Panc1 (cell line): ENCODE results near the gene PTCD2. TPM values are rescaled to one million over a fixed set of nuclear protein-coding genes. Genes with fewer than 3 reads are reported as not detected.

ENCODE experiments used
- ATAC-seq: fragments of 200-7000 bp; cut with Tn5 transposase; 2 replicates; pipeline ENCODE4 v1.9.1; 2020; ENCODE audit warnings: mild to moderate bottlenecking, moderate library complexity
- BruUV-seq: library from RNA; stranded (reverse); fragments of 400-500 nt; replicated peaks from 2 replicates; lab custom pipeline; 2021; lab: Mats Ljungman, UMichigan
- CTCF ChIA-PET: fragments of 300-600 bp; sonication (Branson Sonifier 250); formaldehyde crosslinking; loops from one replicate; lab custom pipeline; 2022; ENCODE audit warnings: antibody characterized with exemption; lab: Charles Lee
- POLR2A ChIA-PET: fragments of 300-600 bp; sonication (Branson Sonifier 250); formaldehyde crosslinking; loops from one replicate; lab custom pipeline; 2022; ENCODE audit warnings: antibody characterized with exemption; lab: Charles Lee
- DNase-seq: peaks from one replicate; pipeline ENCODE4 v3.0.0-alpha.2; 2010; ENCODE audit warnings: low read depth, low spot score
- H3K27ac ChIP-seq: 2 replicates; pipeline ENCODE4 v1.5.1; 2011; ENCODE audit warnings: mild to moderate bottlenecking, low read length, inconsistent platforms
- H3K27me3 ChIP-seq: fragments of 200-500 bp; sonication (Bioruptor generic); 2 replicates; pipeline ENCODE4 v1.6.0; 2014; ENCODE audit warnings: low read length, inconsistent platforms; ENCODE audit not compliant: control insufficient read depth, insufficient read depth
- H3K36me3 ChIP-seq: fragments of 200-500 bp; sonication (Bioruptor generic); 2 replicates; pipeline ENCODE4 v1.5.1; 2014; ENCODE audit warnings: inconsistent platforms, mild to moderate bottlenecking, low read length, moderate library complexity; ENCODE audit not compliant: control insufficient read depth, insufficient read depth
- H3K4me1 ChIP-seq: 2 replicates; pipeline ENCODE4 v1.5.1; 2011; ENCODE audit warnings: inconsistent platforms, mild to moderate bottlenecking, low read length, moderate library complexity; ENCODE audit not compliant: control insufficient read depth, insufficient read depth
- H3K4me3 ChIP-seq, 2 experiments: 2 replicates each; pipeline ENCODE4 v1.5.1; 2011 to 2012; ENCODE audit warnings: low read depth in 2 of 2, low read length in 2 of 2, mild to moderate bottlenecking in 2 of 2, inconsistent platforms in 1 of 2, moderate library complexity in 1 of 2
- H3K9me3 ChIP-seq: fragments of 200-500 bp; sonication (Bioruptor generic); 2 replicates; pipeline ENCODE4 v1.5.1; 2014; ENCODE audit warnings: low read depth, mild to moderate bottlenecking, inconsistent platforms, low read length, moderate library complexity; ENCODE audit not compliant: control insufficient read depth, insufficient read depth
- POLR2AphosphoS5 ChIP-seq: IDR thresholded peaks from 2 replicates; pipeline ENCODE4 v1.6.1; 2012; ENCODE audit warnings: mild to moderate bottlenecking, low read depth, low read length, moderate library complexity
- SIN3A ChIP-seq: IDR thresholded peaks from 2 replicates; pipeline ENCODE4 v1.6.1; 2012; ENCODE audit warnings: low read depth, mild to moderate bottlenecking, low read length, moderate library complexity, borderline replicate concordance; ENCODE audit not compliant: insufficient read depth
- TCF7L2 ChIP-seq: IDR thresholded peaks from 2 replicates; pipeline ENCODE4 v1.6.1; 2011; ENCODE audit warnings: mild to moderate bottlenecking, low read depth, low read length, inconsistent platforms
- in situ Hi-C: cut with HindIII; loops from 2 replicates; pipeline ENCODE4 v1.10.0; 2016; ENCODE audit warnings: low sequenced_read_pairs, low pct_unique_long_range_greater_than_20kb
- intact Hi-C: fragments of 100-400 bp; cut with micrococcal nuclease; formaldehyde crosslinking; loops from one replicate; pipeline ENCODE4 v1.10.0; 2022; ENCODE audit not compliant: unreplicated experiment
- total RNA-seq: library from RNA; stranded (reverse); gene quantifications from one replicate; pipeline ENCODE4 v1.2.1, GENCODE V29; 2021; ENCODE audit not compliant: unreplicated experiment
- TF ChIP-seq, protein P1 (sequence below): fragments of 450-650 bp; IDR thresholded peaks from 2 replicates; pipeline ENCODE4 v1.5.1; 2017; ENCODE audit warnings: mild to moderate bottlenecking
- TF ChIP-seq, protein P2 (sequence below), 2 experiments: IDR thresholded peaks; 2 replicates each; pipeline ENCODE4 v1.6.1; 2011 to 2012; ENCODE audit warnings: low read depth in 2 of 2, control low read depth in 1 of 2, low read length in 1 of 2, mild to moderate bottlenecking in 1 of 2, moderate library complexity in 1 of 2; ENCODE audit not compliant: insufficient read depth in 1 of 2

Gene PTCD2
- total RNA-seq, 1 experiment from 2014 or later, result 13.0 TPM

DNA sequence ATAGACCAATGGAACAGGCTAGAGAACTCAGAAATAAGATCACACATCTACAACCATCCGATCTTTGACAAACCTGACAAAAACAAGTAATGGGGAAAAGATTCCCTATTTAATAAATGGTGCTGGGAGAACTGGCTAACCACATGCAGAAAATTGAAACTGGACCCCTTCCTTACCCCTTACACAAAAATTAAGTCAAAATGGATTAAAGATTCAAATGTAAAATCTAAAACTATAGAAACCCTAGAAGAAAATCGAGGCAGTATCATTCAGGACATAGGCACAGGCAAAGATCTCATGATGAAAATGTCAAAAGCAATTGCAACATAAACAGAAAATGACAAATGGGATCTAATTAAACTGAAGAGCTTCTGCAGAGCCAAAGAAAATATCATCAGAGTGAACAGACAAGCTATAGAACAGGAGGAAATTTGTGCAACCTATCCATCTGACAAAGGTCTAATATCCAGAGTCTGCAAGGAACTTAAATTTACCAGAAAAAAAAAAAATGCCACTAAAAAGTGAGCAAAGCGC lies 43.9 kb upstream of the PTCD2 start:
- H3K36me3 ChIP-seq, result 0 out of 2 replicates have a peak, but pooled peaks cover 2% of the 10 kb centered on the region
- BruUV-seq, result no TSS peak
- no peak overlapping the region for H3K4me3 ChIP-seq
- DNase-seq (no peak), ATAC-seq (no peak)
- no peaks in the 10 kb centered on the region for H3K27me3 ChIP-seq
- in situ Hi-C loops (no loop called here), intact Hi-C loops (loop anchor here (10.0 kb wide), 1 partner anchor 141 kb away; no protein-coding TSS in a partner anchor)
- peaks cover 4% of the 10 kb centered on the region; the same call in 1 of the 2 replicates for H3K4me1 ChIP-seq
- no peak overlapping the region for H3K27ac ChIP-seq
- no peak for TF ChIP-seq POLR2AphosphoS5
- TF ChIP-seq, protein P1, sequence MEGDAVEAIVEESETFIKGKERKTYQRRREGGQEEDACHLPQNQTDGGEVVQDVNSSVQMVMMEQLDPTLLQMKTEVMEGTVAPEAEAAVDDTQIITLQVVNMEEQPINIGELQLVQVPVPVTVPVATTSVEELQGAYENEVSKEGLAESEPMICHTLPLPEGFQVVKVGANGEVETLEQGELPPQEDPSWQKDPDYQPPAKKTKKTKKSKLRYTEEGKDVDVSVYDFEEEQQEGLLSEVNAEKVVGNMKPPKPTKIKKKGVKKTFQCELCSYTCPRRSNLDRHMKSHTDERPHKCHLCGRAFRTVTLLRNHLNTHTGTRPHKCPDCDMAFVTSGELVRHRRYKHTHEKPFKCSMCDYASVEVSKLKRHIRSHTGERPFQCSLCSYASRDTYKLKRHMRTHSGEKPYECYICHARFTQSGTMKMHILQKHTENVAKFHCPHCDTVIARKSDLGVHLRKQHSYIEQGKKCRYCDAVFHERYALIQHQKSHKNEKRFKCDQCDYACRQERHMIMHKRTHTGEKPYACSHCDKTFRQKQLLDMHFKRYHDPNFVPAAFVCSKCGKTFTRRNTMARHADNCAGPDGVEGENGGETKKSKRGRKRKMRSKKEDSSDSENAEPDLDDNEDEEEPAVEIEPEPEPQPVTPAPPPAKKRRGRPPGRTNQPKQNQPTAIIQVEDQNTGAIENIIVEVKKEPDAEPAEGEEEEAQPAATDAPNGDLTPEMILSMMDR, result no peak
- no peak for TF ChIP-seq SIN3A
- TF ChIP-seq TCF7L2, result no peak
- TF ChIP-seq, protein P2, sequence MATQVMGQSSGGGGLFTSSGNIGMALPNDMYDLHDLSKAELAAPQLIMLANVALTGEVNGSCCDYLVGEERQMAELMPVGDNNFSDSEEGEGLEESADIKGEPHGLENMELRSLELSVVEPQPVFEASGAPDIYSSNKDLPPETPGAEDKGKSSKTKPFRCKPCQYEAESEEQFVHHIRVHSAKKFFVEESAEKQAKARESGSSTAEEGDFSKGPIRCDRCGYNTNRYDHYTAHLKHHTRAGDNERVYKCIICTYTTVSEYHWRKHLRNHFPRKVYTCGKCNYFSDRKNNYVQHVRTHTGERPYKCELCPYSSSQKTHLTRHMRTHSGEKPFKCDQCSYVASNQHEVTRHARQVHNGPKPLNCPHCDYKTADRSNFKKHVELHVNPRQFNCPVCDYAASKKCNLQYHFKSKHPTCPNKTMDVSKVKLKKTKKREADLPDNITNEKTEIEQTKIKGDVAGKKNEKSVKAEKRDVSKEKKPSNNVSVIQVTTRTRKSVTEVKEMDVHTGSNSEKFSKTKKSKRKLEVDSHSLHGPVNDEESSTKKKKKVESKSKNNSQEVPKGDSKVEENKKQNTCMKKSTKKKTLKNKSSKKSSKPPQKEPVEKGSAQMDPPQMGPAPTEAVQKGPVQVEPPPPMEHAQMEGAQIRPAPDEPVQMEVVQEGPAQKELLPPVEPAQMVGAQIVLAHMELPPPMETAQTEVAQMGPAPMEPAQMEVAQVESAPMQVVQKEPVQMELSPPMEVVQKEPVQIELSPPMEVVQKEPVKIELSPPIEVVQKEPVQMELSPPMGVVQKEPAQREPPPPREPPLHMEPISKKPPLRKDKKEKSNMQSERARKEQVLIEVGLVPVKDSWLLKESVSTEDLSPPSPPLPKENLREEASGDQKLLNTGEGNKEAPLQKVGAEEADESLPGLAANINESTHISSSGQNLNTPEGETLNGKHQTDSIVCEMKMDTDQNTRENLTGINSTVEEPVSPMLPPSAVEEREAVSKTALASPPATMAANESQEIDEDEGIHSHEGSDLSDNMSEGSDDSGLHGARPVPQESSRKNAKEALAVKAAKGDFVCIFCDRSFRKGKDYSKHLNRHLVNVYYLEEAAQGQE (IDR thresholded peaks at IDR 0.05; ENCODE audit: insufficient read depth in 1 of 2, low read depth in 2 of 2, low read length in 1 of 2), result no peak
- CTCF ChIA-PET, result no interaction called here
- no peaks in the 10 kb centered on the region for H3K9me3 ChIP-seq
- POLR2A ChIA-PET, result no interaction called here

DNA sequence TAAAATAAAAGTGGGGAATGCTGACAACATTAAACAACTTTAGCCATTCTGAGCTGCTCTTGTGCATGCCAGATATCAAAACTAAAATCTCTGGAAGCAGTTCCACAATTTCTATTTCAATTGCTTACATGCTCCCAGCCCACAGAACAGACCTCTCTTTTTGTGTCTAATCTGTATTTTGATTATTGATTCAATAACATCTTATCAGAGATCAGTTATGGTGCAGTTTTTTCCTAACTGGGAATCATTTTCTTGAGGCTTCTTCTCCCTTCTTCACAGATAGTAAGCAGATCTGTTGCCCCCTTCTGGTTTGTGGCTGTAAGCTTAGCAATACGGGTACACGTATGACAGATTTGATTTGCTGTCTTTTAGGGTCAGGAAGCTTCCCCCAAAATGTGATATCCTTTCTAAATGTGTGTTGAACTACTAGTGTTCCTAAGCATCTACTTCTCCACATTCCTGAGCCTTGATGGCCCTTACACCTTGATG lies 39.5 kb upstream of the PTCD2 start:
- in situ Hi-C loops (no loop called here), intact Hi-C loops (no loop called here)
- Histone ChIP-seq H3K4me1 (peaks cover 11% of the 10 kb centered on the region; the same call in 1 of the 2 replicates), H3K9me3 (no peaks in the 10 kb centered on the region), H3K27ac (peak overlapping the region; percentile 75; the same call in 1 of the 2 replicates), H3K27me3 (no peaks in the 10 kb centered on the region), H3K36me3 (peaks cover 2% of the 10 kb centered on the region; the same call in 1 of the 2 replicates), H3K4me3 (no peak overlapping the region)
- ATAC-seq, result no peak
- ChIA-PET CTCF (no interaction called here), POLR2A (no interaction called here)
- TF ChIP-seq, protein P2 (IDR thresholded peaks at IDR 0.05; ENCODE audit: insufficient read depth in 1 of 2, low read depth in 2 of 2, low read length in 1 of 2), result no peak
- TF ChIP-seq, protein P1, result peak; percentile 56; the same call in 1 of the 2 replicates
- no peak for DNase-seq
- no TSS peak for BruUV-seq
